Immature natural killer cell (primary cell): ENCODE data around the gene PLCB4. TPM values are rescaled to one million over a fixed set of nuclear protein-coding genes. Genes with fewer than 3 reads are reported as not detected.

Experiments
- DNase-seq, 3 donors: peaks; one replicate each; pipeline ENCODE4 v3.0.0; 2022; ENCODE audit warnings: mixed read lengths in 1 of 3
- H3K27ac Mint-ChIP-seq, 6 donors: one replicate each; pipeline ENCODE4 v1.8.0; 2020; ENCODE audit warnings: mixed read lengths in 6 of 6, mild to moderate bottlenecking in 5 of 6, inconsistent platforms in 4 of 6, moderate library complexity in 3 of 6
- H3K27me3 Mint-ChIP-seq, 3 donors: one replicate each; pipeline ENCODE4 v1.8.0; 2020 to 2021; ENCODE audit warnings: low read depth in 3 of 3, mild to moderate bottlenecking in 3 of 3, mixed read lengths in 3 of 3, moderate library complexity in 3 of 3, inconsistent platforms in 1 of 3
- H3K36me3 Mint-ChIP-seq, 3 donors: one replicate each; pipeline ENCODE4 v1.8.0; 2020; ENCODE audit warnings: mixed read lengths in 3 of 3, inconsistent platforms in 2 of 3, mild to moderate bottlenecking in 2 of 3
- H3K4me1 Mint-ChIP-seq, 2 donors: one replicate each; pipeline ENCODE4 v1.8.0; 2020; ENCODE audit warnings: inconsistent platforms in 2 of 2, mild to moderate bottlenecking in 2 of 2, mixed read lengths in 2 of 2, moderate library complexity in 1 of 2
- H3K4me3 Mint-ChIP-seq, 5 donors: one replicate each; pipeline ENCODE4 v1.8.0; 2020; ENCODE audit warnings: mild to moderate bottlenecking in 5 of 5, mixed read lengths in 5 of 5, inconsistent platforms in 3 of 5, moderate library complexity in 3 of 5
- H3K9me3 Mint-ChIP-seq, 6 donors: one replicate each; pipeline ENCODE4 v1.8.0; 2020; ENCODE audit warnings: mild to moderate bottlenecking in 6 of 6, mixed read lengths in 6 of 6, inconsistent platforms in 4 of 6, moderate library complexity in 3 of 6
- polyA plus RNA-seq, 3 donors: library from polyadenylated mRNA; unstranded; fragments of 300-500 nt; fragmentation: Illumina TruSeq; gene quantifications; one replicate each; pipeline ENCODE4 v1.2.3, GENCODE V29; 2021

Gene PLCB4
- polyA plus RNA-seq, 3 donors from 2014 or later: not detected

GRCh38 chr20:9246731-9247130 lies 177.8 kb downstream of the PLCB4 start:
- no peak overlapping the region for H3K4me3 Mint-ChIP-seq
- H3K27ac Mint-ChIP-seq: no peak overlapping the region
- H3K9me3 Mint-ChIP-seq: peaks cover 0 to 6% (median 3%) of the 10 kb centered on the region in 6 donors
- no peak for DNase-seq
- no peaks in the 10 kb centered on the region for H3K36me3 Mint-ChIP-seq
- peaks cover 0 to 2% (median 0%) of the 10 kb centered on the region in 3 donors for H3K27me3 Mint-ChIP-seq
- H3K4me1 Mint-ChIP-seq: no peaks in the 10 kb centered on the region

DNA sequence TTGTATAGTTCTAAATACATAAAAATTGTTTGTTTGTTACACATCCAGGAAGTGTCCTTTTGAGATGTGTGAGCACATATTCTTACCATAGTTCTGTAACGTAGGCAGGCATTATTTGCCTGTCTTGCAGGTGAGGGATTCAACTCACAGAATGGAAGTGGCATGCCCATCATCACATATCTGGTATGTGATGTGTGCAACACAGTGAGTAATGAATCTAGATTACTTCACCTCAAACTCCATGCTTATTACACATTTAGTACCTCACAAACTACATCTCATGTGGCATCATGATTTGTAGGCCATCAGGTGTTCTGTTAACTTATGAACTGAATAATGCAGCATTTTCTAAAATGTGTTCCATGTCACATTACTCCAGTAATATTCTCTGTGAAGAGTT lies 181.6 kb downstream of the PLCB4 start:
- Mint-ChIP-seq H3K4me3 (no peak overlapping the region), H3K27me3 (peaks cover 0 to 2% (median 0%) of the 10 kb centered on the region in 3 donors), H3K9me3 (peaks cover 0 to 14% (median 0%) of the 10 kb centered on the region in 6 donors), H3K27ac (no peak overlapping the region), H3K4me1 (no peaks in the 10 kb centered on the region), H3K36me3 (no peaks in the 10 kb centered on the region)
- DNase-seq: no peak

DNA sequence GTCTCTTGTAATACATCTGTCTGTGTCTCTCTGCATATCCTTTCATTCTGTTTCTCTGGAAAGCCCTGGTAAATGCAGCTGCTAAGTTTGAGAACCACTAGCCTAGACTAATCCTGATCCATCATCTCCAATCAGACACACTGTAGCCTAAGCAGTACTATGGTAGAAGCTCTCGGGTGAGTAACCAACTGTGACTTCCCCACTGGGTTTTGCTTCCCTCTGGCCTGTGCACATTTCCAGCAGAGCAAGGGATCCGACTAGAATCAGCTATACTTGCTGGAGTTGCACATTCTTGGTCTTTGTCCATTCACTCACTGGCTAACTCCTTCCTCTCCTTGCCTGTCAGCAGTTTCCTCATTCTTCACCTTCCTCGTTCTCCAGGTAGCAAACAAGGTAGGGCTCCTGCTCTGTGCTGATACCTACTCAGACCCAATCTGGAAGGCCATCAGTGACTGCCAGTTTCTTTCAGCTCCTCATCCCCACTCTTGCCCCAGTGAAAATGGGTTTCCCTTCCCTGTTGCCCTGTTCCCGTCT lies 184.2 kb downstream of the PLCB4 start:
- Mint-ChIP-seq H3K4me3 (no peak overlapping the region), H3K36me3 (no peaks in the 10 kb centered on the region), H3K9me3 (peaks cover 0 to 18% (median 2%) of the 10 kb centered on the region in 6 donors), H3K27me3 (peaks cover 0 to 2% (median 0%) of the 10 kb centered on the region in 3 donors), H3K27ac (no peak overlapping the region), H3K4me1 (no peaks in the 10 kb centered on the region)
- DNase-seq: no peak

DNA sequence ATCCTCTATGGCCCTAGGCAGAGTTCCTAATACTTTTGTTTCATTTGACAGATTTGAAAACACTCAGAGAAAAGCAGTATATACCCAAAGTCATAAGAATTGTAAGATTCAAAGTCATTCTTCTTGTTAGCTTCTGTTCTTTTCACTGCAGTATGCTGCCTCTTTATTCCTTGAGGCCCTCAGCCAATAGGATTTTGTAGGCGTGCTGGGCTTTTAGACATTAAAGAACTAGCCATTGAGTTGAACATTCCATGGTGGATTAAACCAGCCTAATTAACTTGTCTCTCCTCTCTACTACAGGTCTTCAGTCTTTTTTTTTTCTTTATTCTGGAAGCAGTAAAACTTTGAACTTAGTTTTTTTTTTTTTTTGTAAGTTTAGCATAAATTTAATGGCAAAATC lies 186.3 kb downstream of the PLCB4 start:
- no peak for DNase-seq
- Mint-ChIP-seq H3K4me1 (no peaks in the 10 kb centered on the region), H3K9me3 (peaks cover 0 to 16% (median 2%) of the 10 kb centered on the region in 6 donors), H3K27ac (no peak overlapping the region), H3K36me3 (no peaks in the 10 kb centered on the region), H3K27me3 (peaks cover 0 to 2% (median 0%) of the 10 kb centered on the region in 3 donors), H3K4me3 (no peak overlapping the region)

GRCh38 chr20:9256393-9256792 lies 187.5 kb downstream of the PLCB4 start:
- DNase-seq: no peak
- Mint-ChIP-seq H3K36me3 (no peaks in the 10 kb centered on the region), H3K27ac (no peak overlapping the region), H3K9me3 (peaks cover 0 to 12% (median 3%) of the 10 kb centered on the region in 6 donors), H3K27me3 (peaks cover 0 to 2% (median 0%) of the 10 kb centered on the region in 3 donors), H3K4me1 (no peaks in the 10 kb centered on the region), H3K4me3 (no peak overlapping the region)

DNA sequence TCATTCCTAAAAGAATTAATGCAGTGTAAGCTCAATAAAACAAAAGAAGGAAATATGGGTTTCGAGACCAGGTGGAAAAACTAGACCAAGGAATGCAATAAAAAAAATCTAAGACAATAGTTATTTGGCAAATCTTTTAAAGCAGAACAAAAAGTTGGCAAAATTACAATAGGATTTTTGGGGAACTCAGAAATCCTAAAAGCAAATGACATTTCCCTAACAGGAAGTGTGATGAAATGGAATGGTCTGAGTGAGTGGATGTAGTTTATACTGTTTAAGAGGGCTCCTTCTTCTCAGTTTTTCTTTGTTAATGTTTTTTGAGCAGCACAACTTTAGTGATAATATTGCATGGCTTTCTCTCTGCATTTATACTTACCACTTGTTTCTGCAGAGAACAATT lies 190.0 kb downstream of the PLCB4 start:
- Mint-ChIP-seq H3K9me3 (peaks cover 0 to 5% (median 1%) of the 10 kb centered on the region in 6 donors), H3K27me3 (peaks cover 0 to 2% (median 0%) of the 10 kb centered on the region in 3 donors), H3K4me3 (no peak overlapping the region), H3K27ac (no peak overlapping the region), H3K4me1 (no peaks in the 10 kb centered on the region), H3K36me3 (no peaks in the 10 kb centered on the region)
- DNase-seq: no peak

DNA sequence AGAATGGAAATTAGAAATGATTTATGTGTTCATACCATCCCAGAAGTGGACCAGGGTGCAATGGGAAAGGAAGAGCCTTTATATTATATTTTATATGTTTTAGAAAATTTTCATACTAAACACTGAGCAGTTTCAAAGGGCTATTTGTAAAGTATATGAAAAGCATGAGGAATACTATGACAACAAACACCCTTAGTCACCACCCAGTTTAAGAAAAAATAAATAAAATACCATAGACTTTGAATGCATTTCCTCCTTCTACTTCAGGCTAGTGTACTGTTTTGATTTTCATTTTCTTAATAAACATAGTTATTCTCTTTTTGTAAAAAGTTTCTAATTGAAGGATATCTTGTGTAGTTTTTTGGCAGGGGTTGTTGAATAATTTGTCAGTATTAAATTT lies 191.1 kb downstream of the PLCB4 start:
- H3K4me1 Mint-ChIP-seq: no peaks in the 10 kb centered on the region
- H3K27ac Mint-ChIP-seq: no peak overlapping the region
- no peak overlapping the region for H3K4me3 Mint-ChIP-seq
- peaks cover 0 to 2% (median 0%) of the 10 kb centered on the region in 3 donors for H3K27me3 Mint-ChIP-seq
- H3K36me3 Mint-ChIP-seq: no peaks in the 10 kb centered on the region
- H3K9me3 Mint-ChIP-seq: peaks cover 0 to 5% (median 1%) of the 10 kb centered on the region in 6 donors
- DNase-seq: no peak

DNA sequence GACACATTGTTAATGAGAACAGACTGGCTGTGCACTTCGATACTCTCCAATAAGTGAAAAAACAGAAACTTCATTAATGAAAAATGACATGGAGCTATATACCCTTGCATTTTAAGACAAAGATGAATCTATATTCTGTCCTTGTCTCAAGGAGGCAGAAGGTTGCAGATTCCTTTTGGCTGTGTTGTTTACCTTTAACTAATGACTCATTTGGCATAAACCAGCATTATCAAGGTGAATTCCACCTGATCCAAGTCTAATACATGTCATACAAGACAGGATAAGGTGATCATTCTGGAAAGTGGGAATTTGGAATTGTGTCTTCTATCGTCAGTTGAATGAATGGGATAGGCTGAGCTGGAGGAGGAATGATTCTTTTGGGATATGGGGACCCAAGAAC lies 192.9 kb downstream of the PLCB4 start:
- Mint-ChIP-seq H3K9me3 (peaks cover 0 to 3% (median under 1%) of the 10 kb centered on the region in 6 donors), H3K27ac (no peak overlapping the region), H3K27me3 (peaks cover 0 to 2% (median 0%) of the 10 kb centered on the region in 3 donors), H3K36me3 (no peaks in the 10 kb centered on the region), H3K4me3 (no peak overlapping the region), H3K4me1 (no peaks in the 10 kb centered on the region)
- no peak for DNase-seq

- DNase-seq: no peak
- no peak overlapping the region for H3K27ac Mint-ChIP-seq
- no peaks in the 10 kb centered on the region for H3K36me3 Mint-ChIP-seq
- no peak overlapping the region for H3K4me3 Mint-ChIP-seq
- H3K4me1 Mint-ChIP-seq: no peaks in the 10 kb centered on the region
- peaks cover 0 to 2% (median 0%) of the 10 kb centered on the region in 3 donors for H3K27me3 Mint-ChIP-seq
- H3K9me3 Mint-ChIP-seq: peaks cover 0 to 3% (median 1%) of the 10 kb centered on the region in 6 donors
Measured at GRCh38 chr20:9262653-9263194, 193.8 kb downstream of the PLCB4 start.

DNA sequence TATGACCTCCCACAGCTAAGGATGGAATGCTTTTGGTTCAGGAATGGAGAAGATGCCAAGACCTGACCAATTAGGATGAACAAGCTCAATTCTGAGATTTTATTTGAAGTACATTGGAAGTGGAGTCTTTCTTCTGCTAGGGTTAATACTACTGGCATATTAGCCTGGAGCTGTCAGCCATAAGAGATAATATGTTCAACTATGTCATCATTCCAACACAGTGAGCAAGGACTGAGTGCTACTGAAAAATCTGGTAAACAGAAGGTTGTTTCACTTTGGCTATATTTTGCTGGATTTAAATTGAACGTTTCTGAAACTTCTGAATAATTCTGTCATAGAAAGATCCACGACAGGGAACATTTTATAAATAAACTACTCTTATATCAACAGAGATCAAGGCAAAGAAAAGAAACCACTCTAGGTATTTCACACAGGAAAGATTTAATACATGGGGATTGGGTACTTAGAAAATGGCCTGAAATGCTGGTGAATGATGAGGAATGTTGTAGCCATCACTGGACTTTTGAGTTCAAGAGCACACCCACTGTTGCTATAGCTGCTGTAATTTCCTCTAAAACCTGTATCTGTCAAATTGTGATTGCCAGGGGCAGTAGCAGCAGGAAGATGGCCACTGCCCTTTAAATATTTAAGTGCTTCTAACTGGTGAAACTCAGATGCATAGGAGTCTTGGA lies 200.5 kb downstream of the PLCB4 start:
- peaks cover 0 to 2% (median 2%) of the 10 kb centered on the region in 3 donors for H3K27me3 Mint-ChIP-seq
- no peaks in the 10 kb centered on the region for H3K4me1 Mint-ChIP-seq
- peaks cover 0 to 15% (median 3%) of the 10 kb centered on the region in 6 donors for H3K9me3 Mint-ChIP-seq
- H3K36me3 Mint-ChIP-seq: no peaks in the 10 kb centered on the region
- no peak for DNase-seq
- no peak overlapping the region for H3K4me3 Mint-ChIP-seq
- H3K27ac Mint-ChIP-seq: no peak overlapping the region

GRCh38 chr20:9270831-9271230 lies 201.9 kb downstream of the PLCB4 start:
- H3K27me3 Mint-ChIP-seq: peaks cover 0 to 2% (median 2%) of the 10 kb centered on the region in 3 donors
- no peak for DNase-seq
- peaks cover 0 to 20% (median 3%) of the 10 kb centered on the region in 6 donors for H3K9me3 Mint-ChIP-seq
- H3K4me1 Mint-ChIP-seq: no peaks in the 10 kb centered on the region
- no peak overlapping the region for H3K4me3 Mint-ChIP-seq
- no peak overlapping the region for H3K27ac Mint-ChIP-seq
- H3K36me3 Mint-ChIP-seq: no peaks in the 10 kb centered on the region

- no peak for DNase-seq
- no peaks in the 10 kb centered on the region for H3K4me1 Mint-ChIP-seq
- H3K9me3 Mint-ChIP-seq: peaks cover 0 to 20% (median 8%) of the 10 kb centered on the region in 6 donors
- H3K27me3 Mint-ChIP-seq: peaks cover 0 to 4% (median 2%) of the 10 kb centered on the region in 3 donors
- H3K36me3 Mint-ChIP-seq: no peaks in the 10 kb centered on the region
- no peak overlapping the region for H3K27ac Mint-ChIP-seq
- H3K4me3 Mint-ChIP-seq: no peak overlapping the region
Measured at GRCh38 chr20:9276966-9277468, 208.1 kb downstream of the PLCB4 start.

DNA sequence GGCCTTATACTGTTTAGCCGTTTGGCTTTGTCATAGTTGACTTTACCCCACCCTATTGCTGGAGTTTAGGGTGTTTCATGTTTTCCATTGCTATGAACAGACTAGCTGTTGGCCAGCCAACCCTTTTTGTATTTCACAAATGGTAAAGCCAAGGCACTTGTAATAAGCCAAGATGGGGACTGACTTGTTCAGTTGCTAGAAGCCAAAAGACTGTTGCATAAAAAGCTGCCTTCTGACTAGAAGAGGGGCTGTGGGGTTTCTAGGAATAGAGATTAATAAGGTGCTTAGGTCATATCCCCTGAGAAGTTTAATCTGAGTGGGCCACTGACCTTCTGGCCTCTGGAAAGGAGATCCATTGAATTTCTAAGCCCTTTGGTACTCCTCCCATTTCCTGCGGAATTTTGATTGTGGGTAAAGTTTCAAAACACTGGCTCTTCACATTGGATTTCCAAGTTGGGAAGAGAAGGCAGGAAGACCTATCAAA lies 211.1 kb downstream of the PLCB4 start:
- H3K4me3 Mint-ChIP-seq: no peak overlapping the region
- no peaks in the 10 kb centered on the region for H3K4me1 Mint-ChIP-seq
- DNase-seq: no peak
- peaks cover 0 to 5% (median 3%) of the 10 kb centered on the region in 3 donors for H3K27me3 Mint-ChIP-seq
- no peaks in the 10 kb centered on the region for H3K36me3 Mint-ChIP-seq
- peaks cover 0 to 21% (median 5%) of the 10 kb centered on the region in 6 donors for H3K9me3 Mint-ChIP-seq
- no peak overlapping the region for H3K27ac Mint-ChIP-seq

DNA sequence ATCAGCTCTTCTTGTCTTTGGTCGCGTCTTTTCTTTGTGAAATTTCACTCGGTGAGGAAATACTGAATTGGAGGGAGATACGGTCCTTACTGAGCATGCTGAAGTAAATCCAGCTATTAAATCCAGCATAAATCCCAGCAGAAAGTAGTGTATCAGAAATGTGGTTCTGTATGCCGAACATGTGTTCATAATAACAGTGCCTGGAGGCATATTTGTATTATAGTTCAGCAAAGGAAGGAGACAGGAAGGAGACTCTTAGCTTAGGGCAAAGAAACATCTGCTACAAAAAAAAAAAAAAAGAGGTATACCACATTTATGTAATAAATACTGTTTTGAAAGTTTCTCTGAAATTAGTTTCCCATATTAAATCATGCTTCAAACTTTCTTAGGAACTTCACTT lies 211.8 kb downstream of the PLCB4 start:
- Mint-ChIP-seq H3K36me3 (no peaks in the 10 kb centered on the region), H3K9me3 (peaks cover 0 to 21% (median 4%) of the 10 kb centered on the region in 6 donors), H3K27me3 (peaks cover 0 to 5% (median 3%) of the 10 kb centered on the region in 3 donors), H3K4me3 (no peak overlapping the region), H3K4me1 (no peaks in the 10 kb centered on the region), H3K27ac (no peak overlapping the region)
- DNase-seq: no peak
